ENCODE results near the gene SRI.

GRCh38 chr7:88233828-88234227 is 14.0 kb upstream of the SRI start:
- TF ChIP-seq CTCF (IDR thresholded peaks at IDR 0.05) (no peak), EP300 (IDR thresholded peaks at IDR 0.05) (no peak), POLR2A (IDR thresholded peaks at IDR 0.05) (no peak)
